SKM-1 treated with dmso at 0.1 percent for 144 hours (cell line): ENCODE results near the gene CYB5D1.
"Not testable (repeated sequence)": the region's sequence is repeated elsewhere in the genome, so short reads cannot be mapped to it uniquely, and the experiment has no call there.

Source experiments
- DNase-seq: peaks from one replicate; lab custom pipeline; 2025; ENCODE audit not compliant: unreplicated experiment; lab: John Stamatoyannopoulos, UW

Gene CYB5D1

GRCh38 chr17:7856011-7856810 lies 1.6 kb upstream of the CYB5D1 start:
- DNase-seq: no peak

- DNase-seq: peak; percentile 88
These were observed 741 bp upstream of the CYB5D1 start, which contains the start of gene NAA38 for GRCh38 chr17:7856811-7857712. Gene NAA38, minus strand, starts transcription at chr17:7857559. Its CDS starts 96 bp downstream, at chr17:7857463.

DNA sequence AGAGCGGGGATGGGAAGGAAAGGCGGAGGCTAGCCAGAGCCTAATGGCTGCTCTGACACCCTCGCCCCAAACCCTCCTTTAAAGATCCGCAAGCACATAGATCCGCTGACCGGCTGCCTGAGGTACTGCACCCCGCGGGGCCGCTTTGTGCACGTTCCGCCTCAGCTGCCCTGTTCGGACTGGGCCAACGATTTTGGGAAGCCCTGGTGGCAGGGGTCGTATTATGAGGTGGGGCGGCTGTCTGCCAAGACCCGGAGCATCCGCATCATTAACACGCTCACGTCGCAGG lies 663 bp downstream of the CYB5D1 start:
- no peak for DNase-seq

GRCh38 chr17:7859028-7859427 lies 1.2 kb downstream of the CYB5D1 start:
- no peak for DNase-seq

DNA sequence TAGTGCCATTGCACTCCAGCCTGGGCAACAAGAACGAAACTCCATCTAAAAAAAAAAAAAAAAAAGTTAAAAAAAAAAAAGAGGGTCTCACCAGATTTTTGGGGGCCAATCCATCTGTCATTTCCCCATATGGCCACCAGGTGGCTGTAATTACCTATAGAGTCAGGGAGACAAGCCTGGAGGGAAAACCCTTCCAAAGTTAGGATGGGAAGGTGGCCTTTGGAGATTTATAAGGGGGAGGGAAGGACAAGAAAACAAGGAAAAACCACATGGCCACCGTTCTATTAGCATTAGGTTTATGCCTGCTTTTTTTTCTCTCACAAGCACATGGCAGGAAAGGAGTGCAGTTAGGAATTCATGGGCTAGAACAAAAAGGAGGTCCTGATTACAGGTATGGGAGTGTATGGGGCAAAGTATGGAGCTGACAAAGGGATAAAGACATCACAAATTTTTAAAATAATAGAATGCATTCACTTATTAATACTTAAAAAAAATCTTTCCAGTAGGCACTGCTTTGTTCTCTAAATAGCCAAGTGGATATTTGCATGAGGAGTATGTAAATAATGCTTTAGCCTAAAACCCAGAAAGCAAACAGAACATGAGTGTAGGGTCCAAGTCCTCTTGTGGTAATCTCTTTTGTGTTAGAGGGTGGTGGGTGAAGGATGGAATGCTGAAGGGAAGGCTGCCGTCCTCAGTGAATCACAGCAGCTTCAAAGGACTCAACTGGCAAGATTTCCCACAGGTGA lies 5.1 kb downstream of the CYB5D1 start:
- DNase-seq: no peak

DNA sequence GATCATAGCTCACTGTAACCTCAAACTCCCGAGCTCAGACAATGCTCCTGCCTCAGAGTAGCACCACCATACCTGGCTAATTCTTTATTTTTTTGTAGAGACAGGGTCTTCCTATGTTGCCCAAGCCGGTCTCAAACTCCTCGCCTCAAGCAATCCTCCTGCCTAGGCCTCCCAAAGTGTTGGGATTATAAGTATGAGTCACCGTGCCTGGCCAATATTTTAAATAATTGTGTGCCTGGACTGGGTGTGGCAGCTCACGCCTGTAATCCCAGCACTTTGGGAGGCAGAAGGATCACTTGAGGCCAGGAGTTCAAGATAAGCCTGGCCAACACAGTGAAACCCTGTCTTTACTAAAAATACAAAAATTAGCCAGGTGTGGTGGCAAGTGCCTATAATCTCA lies 6.6 kb downstream of the CYB5D1 start:
- DNase-seq: not testable (repeated sequence)

DNA sequence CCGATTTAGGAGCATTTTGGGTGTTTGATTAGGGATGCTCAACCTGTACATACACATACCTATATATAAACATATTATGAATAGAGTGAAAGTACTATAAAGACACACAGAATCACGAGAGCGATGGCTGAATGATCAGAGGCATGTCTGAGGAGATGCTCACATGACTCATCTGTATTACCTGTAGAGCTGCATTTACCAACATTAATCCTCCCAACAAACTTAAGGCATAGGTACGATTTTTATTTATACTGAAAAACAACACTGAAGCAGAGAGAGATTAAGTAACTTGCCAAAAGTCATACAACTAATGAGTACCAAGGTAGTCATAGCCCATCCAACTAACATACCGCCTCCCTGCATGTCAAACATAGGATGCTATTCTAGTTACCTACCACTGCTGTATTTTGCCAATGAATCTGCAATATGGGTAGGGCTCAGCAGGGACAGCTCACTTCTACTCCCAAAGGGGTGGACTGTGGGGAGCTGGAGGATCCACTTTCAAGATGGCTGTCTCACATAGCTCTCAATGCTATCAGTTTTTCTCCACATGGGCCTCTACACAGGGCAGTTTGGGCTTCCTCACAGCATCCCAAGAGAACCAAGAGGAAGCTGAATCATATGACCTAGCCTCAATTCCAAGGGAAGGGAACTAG lies 7.3 kb downstream of the CYB5D1 start:
- no peak for DNase-seq

- DNase-seq: peak; percentile 46
These were observed 10.1 kb downstream of the CYB5D1 start for GRCh38 chr17:7867881-7868329.

GRCh38 chr17:7873051-7873450 lies 15.2 kb downstream of the CYB5D1 start:
- DNase-seq: no peak

- DNase-seq: no peak
These were observed 18.1 kb downstream of the CYB5D1 start for GRCh38 chr17:7875804-7876370.

DNA sequence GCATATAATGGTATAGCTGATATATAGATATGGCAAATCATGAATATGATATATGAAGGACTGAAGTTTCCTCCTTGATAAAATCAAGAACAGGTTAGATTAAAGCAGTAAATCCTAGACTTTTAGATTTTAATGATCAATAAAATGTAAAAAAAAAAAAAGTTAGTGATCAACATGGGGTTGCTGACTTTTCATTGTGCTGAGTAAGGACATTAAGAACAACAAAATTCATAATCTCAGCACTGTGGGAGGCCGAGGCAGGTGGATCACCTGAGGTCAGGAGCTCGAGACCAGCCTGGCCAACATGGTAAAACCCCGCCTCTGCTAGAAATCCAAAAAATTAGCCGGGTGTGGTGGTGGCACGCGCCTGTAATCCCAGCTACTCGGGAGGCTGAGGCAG lies 20.4 kb downstream of the CYB5D1 start:
- no peak for DNase-seq

DNA sequence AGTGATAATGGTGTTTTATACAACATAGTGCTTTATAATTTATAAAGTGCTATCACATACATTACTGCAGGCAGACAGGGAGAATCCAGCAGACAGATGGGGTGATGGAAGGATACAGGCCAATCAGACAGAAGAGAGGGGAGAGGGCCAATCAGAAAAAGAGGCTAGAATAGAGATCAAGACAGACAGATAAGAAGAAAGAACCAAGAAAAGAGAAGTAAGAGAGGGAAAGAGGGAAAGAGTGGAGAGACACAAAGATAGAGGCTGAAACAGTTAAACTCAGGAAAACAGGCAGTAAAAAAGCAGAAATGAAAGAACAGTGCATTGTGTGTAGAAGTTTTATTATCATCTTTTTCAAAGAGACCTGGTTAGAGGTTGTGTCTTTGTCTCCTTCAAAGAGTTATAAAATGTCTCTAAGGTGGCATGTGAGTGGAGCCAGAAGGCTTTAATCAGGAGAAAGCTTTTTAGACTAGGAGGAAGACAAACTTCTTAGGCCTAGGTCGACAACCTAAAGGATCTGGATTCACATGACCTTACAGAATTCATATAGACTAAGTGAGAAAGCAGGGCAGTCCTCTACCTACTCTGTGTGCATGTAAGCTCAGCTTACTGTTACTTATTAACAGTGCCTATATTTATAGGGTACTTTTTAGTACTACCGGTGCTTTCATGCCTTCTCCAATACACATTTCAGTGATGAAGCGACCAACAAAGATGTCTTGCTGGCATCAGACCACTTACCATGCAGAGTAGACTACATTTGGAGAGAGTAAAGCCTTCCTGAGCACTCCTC lies 22.5 kb downstream of the CYB5D1 start:
- no peak for DNase-seq

- no peak for DNase-seq
These were observed 23.7 kb downstream of the CYB5D1 start for GRCh38 chr17:7881276-7882054.

- no peak for DNase-seq
These were observed 24.3 kb downstream of the CYB5D1 start for GRCh38 chr17:7882068-7882467.

GRCh38 chr17:7882629-7883028 lies 24.8 kb downstream of the CYB5D1 start:
- no peak for DNase-seq

DNA sequence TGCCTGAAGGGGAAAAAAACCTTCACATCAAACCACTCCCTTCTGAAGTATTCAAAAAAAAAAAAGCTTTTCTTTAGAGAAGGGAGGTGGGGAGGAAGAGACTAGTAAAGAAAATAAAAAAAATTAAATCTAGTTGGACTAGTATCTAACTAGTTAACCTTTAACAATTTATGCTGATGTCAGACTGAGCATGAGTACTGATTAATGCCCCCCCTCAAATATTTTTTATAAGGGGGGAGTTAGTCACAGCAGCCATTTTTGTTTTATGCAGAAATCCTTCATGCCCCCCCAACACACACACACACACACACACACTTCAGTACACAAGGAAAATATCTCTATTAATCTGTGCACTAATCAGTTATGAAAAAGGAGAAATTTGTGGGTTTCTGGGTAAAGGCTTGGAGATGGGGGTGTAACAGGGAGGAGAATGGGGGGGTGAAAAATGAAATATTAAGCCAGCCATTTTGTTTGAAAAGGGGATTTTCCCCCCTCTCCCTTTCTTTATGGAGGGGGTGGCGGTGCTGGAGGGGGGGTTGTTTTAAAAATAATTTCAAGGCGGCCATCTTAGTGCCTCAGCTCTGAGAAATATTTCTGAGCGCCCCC lies 26.1 kb downstream of the CYB5D1 start:
- no peak for DNase-seq

DNA sequence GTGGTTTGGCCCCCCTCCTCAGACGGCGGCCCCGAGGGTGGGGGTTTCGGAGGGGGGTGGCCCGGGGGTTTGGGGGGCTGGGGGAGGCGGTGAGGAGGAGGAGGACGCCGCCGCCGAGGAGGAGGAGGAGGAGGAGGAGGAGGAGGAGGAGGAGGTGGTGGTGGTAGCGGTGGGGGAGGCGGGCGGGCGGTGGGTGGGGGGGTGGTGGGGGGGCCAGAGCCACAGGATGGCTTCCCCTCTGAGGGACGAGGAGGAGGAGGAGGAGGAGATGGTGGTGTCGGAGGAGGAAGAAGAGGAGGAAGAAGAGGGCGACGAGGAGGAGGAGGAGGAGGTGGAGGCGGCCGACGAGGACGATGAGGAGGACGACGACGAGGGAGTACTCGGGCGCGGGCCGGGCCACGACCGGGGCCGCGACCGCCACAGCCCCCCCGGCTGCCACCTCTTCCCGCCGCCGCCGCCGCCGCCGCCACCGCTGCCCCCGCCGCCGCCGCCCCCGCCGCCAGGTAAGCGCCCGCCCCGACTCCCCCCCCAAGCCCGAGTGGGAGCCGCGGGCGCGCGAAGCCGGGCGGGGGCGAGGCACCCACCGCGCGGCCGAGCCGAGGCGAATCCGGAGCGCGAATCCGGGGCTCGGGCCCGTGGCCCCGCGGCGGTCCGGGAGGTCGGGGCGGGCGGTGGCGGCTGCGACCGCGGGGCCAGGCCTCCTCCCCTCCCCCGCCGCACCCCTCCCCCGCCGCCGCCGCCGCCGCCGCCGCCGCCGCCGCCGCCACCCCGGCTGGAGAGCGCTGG lies 27.0 kb downstream of the CYB5D1 start:
- no peak for DNase-seq
